Neuron (in vitro differentiated cells): ENCODE measurements around the gene HSPA12B.

ENCODE experiments used
- H2AFZ ChIP-seq: one replicate; pipeline ENCODE4 v1.6.1; 2013; ENCODE audit warnings: low read depth, mild to moderate bottlenecking, inconsistent platforms, low read length, moderate library complexity
- H3K27me3 ChIP-seq: one replicate; pipeline ENCODE4 v1.6.1; 2013; ENCODE audit warnings: low read length; ENCODE audit not compliant: insufficient read depth
- H3K36me3 ChIP-seq: one replicate; pipeline ENCODE4 v1.6.1; 2013; ENCODE audit warnings: low read length; ENCODE audit not compliant: insufficient read depth
- H3K4me1 ChIP-seq: one replicate; pipeline ENCODE4 v1.6.1; 2013; ENCODE audit warnings: low read length; ENCODE audit not compliant: insufficient read depth
- H3K4me3 ChIP-seq: 2 replicates; pipeline ENCODE4 v1.5.1; 2013; ENCODE audit warnings: mild to moderate bottlenecking, low read length, moderate library complexity
- H3K9me3 ChIP-seq: one replicate; pipeline ENCODE4 v1.6.1; 2013; ENCODE audit warnings: low read length

Gene HSPA12B

GRCh38 chr20:3739926-3740451 lies 7.5 kb downstream of the HSPA12B start:
- Histone ChIP-seq H3K4me1 (no peaks in the 10 kb centered on the region), H3K9me3 (no peaks in the 10 kb centered on the region), H2AFZ (no peak overlapping the region), H3K4me3 (no peak overlapping the region), H3K27me3 (peaks cover 6% of the 10 kb centered on the region), H3K36me3 (no peaks in the 10 kb centered on the region)

DNA sequence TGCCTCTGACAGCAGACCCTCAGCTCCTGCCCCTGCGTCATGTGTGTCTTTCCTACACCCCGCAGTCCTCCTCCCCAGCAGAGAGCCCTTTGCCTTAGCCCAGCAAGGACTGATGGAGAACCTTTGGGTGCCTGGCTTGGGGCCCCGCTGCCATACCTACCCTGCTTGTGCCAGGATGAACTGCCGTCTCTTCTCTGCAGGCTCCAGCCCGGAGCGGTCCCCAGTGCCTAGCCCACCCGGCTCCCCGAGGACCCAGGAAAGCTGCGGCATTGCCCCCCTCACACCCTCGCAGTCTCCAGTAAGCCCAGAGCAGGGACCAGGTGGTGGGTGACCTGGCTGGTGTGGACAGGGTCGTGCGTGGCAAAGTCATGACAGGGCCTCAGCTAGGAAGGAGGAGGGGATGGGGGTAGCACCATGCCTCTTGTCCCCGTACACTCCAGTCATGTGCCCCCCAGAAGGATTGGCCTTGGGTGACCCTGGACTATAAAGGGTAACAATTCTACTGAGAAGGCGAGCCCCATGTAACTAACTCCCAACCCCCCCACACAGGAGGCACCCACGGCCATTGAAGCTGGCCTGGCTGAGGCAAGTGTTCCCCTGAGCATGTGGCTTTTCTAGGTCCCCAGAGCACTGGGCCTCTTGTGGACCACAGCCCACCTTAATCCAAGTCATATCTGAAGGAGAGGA lies 8.3 kb downstream of the HSPA12B start:
- Histone ChIP-seq H3K4me3 (no peak overlapping the region), H3K27me3 (peaks cover 11% of the 10 kb centered on the region), H3K4me1 (no peaks in the 10 kb centered on the region), H3K9me3 (no peaks in the 10 kb centered on the region), H2AFZ (no peak overlapping the region), H3K36me3 (no peaks in the 10 kb centered on the region)

DNA sequence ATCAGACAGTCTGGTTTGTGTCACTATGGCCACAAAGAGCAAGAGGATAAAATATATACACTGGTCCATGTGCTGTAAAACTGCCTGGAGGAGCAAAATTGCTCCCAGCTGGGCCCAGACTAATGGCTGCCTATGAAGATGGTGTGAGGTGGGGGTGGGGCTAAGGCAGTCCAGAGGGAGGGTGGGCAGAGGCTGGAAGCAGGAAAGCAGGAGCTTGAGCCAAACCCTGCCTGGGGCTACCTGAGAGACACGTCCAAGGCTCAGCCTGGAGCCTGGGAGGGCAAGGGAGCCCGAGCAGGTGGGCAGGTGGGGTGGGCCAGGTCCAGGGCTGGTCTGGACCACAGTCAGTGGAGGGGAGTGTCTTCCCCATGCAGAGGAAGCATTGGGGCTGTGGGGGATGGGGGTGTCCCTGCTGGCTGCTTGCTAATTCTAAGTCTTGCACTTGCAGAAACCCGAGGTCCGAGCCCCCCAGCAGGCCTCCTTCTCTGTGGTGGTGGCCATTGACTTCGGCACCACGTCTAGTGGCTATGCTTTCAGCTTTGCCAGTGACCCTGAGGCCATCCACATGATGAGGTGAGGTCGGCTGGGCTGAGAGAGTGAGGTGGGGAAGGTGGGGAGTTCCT lies 9.5 kb downstream of the HSPA12B start:
- H3K4me3 ChIP-seq: no peak overlapping the region
- H3K9me3 ChIP-seq: peaks cover 2% of the 10 kb centered on the region
- H3K4me1 ChIP-seq: no peaks in the 10 kb centered on the region
- no peaks in the 10 kb centered on the region for H3K36me3 ChIP-seq
- no peak overlapping the region for H2AFZ ChIP-seq
- H3K27me3 ChIP-seq: peaks cover 12% of the 10 kb centered on the region

- no peak overlapping the region for H2AFZ ChIP-seq
- peaks cover 12% of the 10 kb centered on the region for H3K27me3 ChIP-seq
- H3K4me3 ChIP-seq: no peak overlapping the region
- no peaks in the 10 kb centered on the region for H3K4me1 ChIP-seq
- H3K9me3 ChIP-seq: peaks cover 2% of the 10 kb centered on the region
- H3K36me3 ChIP-seq: no peaks in the 10 kb centered on the region
Measured at GRCh38 chr20:3743251-3743650, 10.8 kb downstream of the HSPA12B start.

DNA sequence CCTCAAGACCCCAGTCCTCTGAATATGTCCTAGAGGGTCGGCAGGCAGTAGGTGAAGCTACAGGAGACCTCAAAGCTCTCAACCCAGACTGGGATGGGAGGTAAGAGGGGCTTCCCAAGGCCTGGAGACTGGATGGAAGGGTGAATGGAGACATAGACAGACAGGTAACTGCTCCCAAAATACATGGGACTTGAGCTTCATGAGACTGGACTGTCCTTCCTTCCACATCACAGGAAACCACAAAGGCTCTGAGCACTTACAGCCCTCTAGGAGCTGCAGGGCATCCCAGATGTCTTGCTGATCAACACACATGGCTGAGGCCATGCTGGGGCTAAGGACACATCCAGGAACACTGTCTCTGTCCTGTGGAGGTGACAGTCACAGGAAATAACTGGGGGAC lies 11.6 kb downstream of the HSPA12B start:
- Histone ChIP-seq H2AFZ (no peak overlapping the region), H3K9me3 (peaks cover 2% of the 10 kb centered on the region), H3K27me3 (peaks cover 12% of the 10 kb centered on the region), H3K36me3 (no peaks in the 10 kb centered on the region), H3K4me1 (no peaks in the 10 kb centered on the region), H3K4me3 (no peak overlapping the region)

- Histone ChIP-seq H3K4me1 (no peaks in the 10 kb centered on the region), H2AFZ (no peak overlapping the region), H3K9me3 (peaks cover 4% of the 10 kb centered on the region), H3K36me3 (no peaks in the 10 kb centered on the region), H3K27me3 (peaks cover 12% of the 10 kb centered on the region), H3K4me3 (no peak overlapping the region)
Measured at GRCh38 chr20:3744806-3745685, 12.6 kb downstream of the HSPA12B start.

GRCh38 chr20:3745686-3746173 lies 13.2 kb downstream of the HSPA12B start:
- peaks cover 12% of the 10 kb centered on the region for H3K27me3 ChIP-seq
- no peak overlapping the region for H2AFZ ChIP-seq
- no peak overlapping the region for H3K4me3 ChIP-seq
- peaks cover 4% of the 10 kb centered on the region for H3K9me3 ChIP-seq
- H3K36me3 ChIP-seq: peaks cover under 1% of the 10 kb centered on the region
- H3K4me1 ChIP-seq: no peaks in the 10 kb centered on the region

GRCh38 chr20:3747471-3747870 lies 15.0 kb downstream of the HSPA12B start:
- peaks cover 12% of the 10 kb centered on the region for H3K27me3 ChIP-seq
- no peaks in the 10 kb centered on the region for H3K4me1 ChIP-seq
- no peak overlapping the region for H2AFZ ChIP-seq
- peaks cover 11% of the 10 kb centered on the region for H3K9me3 ChIP-seq
- peaks cover 6% of the 10 kb centered on the region for H3K36me3 ChIP-seq
- no peak overlapping the region for H3K4me3 ChIP-seq

GRCh38 chr20:3748073-3748472 lies 15.6 kb downstream of the HSPA12B start:
- no peak overlapping the region for H3K4me3 ChIP-seq
- peaks cover 12% of the 10 kb centered on the region for H3K27me3 ChIP-seq
- peaks cover 11% of the 10 kb centered on the region for H3K9me3 ChIP-seq
- peaks cover 6% of the 10 kb centered on the region for H3K36me3 ChIP-seq
- no peaks in the 10 kb centered on the region for H3K4me1 ChIP-seq
- H2AFZ ChIP-seq: no peak overlapping the region

- Histone ChIP-seq H3K36me3 (peaks cover 7% of the 10 kb centered on the region), H3K4me1 (no peaks in the 10 kb centered on the region), H3K9me3 (peaks cover 11% of the 10 kb centered on the region), H3K27me3 (peaks cover 10% of the 10 kb centered on the region), H3K4me3 (no peak overlapping the region), H2AFZ (no peak overlapping the region)
Measured at GRCh38 chr20:3749087-3749688, 16.7 kb downstream of the HSPA12B start.

DNA sequence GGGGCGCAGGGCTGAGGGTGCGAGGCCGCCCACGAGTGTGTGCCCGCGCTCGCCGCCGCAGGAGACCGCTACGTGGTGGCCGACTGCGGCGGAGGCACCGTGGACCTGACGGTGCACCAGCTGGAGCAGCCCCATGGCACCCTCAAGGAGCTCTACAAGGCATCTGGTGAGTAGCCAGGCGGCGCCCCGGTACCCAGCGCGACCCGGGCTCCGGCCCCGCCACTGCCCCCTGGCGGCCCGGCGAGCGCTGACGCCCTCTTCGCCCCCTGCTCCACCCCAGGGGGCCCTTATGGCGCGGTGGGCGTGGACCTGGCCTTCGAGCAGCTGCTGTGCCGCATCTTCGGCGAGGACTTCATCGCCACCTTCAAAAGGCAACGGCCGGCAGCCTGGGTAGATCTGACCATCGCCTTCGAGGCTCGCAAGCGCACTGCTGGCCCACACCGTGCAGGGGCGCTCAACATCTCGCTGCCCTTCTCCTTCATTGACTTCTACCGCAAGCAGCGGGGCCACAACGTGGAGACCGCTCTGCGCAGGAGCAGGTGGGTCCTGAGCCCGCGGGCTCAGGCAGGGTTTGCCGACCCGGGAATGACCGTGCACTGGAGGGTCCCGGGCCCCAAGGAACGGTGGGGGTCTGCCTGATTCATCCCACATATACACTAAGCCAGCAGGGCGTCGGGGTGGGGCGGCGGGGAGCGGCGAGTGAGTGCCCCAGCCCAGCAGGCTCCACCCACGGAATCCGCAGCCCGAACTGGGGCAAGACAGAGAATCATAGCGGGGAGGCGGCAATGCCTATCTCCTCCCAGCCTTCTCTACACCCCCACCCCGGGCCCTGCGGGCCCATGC lies 17.4 kb downstream of the HSPA12B start:
- Histone ChIP-seq H2AFZ (no peak overlapping the region), H3K27me3 (peaks cover 6% of the 10 kb centered on the region), H3K4me3 (no peak overlapping the region), H3K4me1 (no peaks in the 10 kb centered on the region), H3K9me3 (peaks cover 11% of the 10 kb centered on the region), H3K36me3 (peaks cover 11% of the 10 kb centered on the region)

- Histone ChIP-seq H3K36me3 (peaks cover 21% of the 10 kb centered on the region), H3K27me3 (no peaks in the 10 kb centered on the region), H3K9me3 (peaks cover 11% of the 10 kb centered on the region), H3K4me3 (no peak overlapping the region), H3K4me1 (no peaks in the 10 kb centered on the region), H2AFZ (no peak overlapping the region)
Measured at GRCh38 chr20:3751305-3751674, 18.8 kb downstream of the HSPA12B start.
